IPS-20b (cell line): ENCODE data around the gene RPS14.
"Not testable (repeated sequence)": the region's sequence is repeated elsewhere in the genome, so short reads cannot be mapped to it uniquely, and the experiment has no call there.

Experiments used
- H3K27ac ChIP-seq: one replicate; pipeline ENCODE4 v1.5.1; 2013; ENCODE audit warnings: low read length
- H3K27me3 ChIP-seq: 2 replicates; pipeline ENCODE4 v1.6.1; 2013; ENCODE audit warnings: mild to moderate bottlenecking, low read length, inconsistent platforms; ENCODE audit not compliant: insufficient read depth
- H3K36me3 ChIP-seq: 2 replicates; pipeline ENCODE4 v1.6.1; 2013; ENCODE audit warnings: low read depth, mild to moderate bottlenecking, inconsistent platforms, low read length, moderate library complexity; ENCODE audit not compliant: insufficient read depth
- H3K4me1 ChIP-seq: 2 replicates; pipeline ENCODE4 v1.6.1; 2013; ENCODE audit warnings: mild to moderate bottlenecking, control low read depth, inconsistent platforms, low read length, moderate library complexity; ENCODE audit not compliant: insufficient read depth
- H3K4me3 ChIP-seq: 2 replicates; pipeline ENCODE4 v1.5.1; 2013; ENCODE audit warnings: mild to moderate bottlenecking, low read length, inconsistent platforms
- H3K9ac ChIP-seq: 2 replicates; pipeline ENCODE4 v1.6.1; 2013; ENCODE audit warnings: low read depth, mild to moderate bottlenecking, inconsistent platforms, low read length, moderate library complexity
- H3K9me3 ChIP-seq: 2 replicates; pipeline ENCODE4 v1.6.1; 2013; ENCODE audit warnings: mild to moderate bottlenecking, low read depth, low read length, inconsistent platforms; ENCODE audit not compliant: insufficient read depth

RPS14 gene

DNA sequence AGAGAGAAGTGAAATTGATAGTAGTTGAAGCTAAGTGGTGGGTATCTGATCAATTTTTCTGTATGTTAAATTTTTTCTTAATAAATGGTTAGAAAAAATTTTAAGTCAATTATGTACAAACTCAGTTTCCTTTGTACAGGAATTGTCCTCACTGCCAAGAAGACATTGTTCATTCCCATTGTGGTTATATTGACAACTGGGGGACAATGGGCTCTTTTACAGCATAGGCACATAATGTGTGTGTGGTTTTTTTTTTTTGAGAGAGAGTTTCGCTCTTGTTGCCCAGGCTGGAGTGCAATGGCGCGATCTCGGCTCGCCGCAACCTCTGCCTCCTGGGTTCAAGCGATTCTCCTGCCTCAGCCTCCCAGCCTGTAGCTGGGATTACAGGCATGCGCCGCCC lies 23.4 kb downstream of the RPS14 start:
- H3K9ac ChIP-seq, H3K27me3 ChIP-seq, H3K4me3 ChIP-seq, H3K4me1 ChIP-seq, H3K36me3 ChIP-seq, H3K27ac ChIP-seq, H3K9me3 ChIP-seq: not testable (repeated sequence)

DNA sequence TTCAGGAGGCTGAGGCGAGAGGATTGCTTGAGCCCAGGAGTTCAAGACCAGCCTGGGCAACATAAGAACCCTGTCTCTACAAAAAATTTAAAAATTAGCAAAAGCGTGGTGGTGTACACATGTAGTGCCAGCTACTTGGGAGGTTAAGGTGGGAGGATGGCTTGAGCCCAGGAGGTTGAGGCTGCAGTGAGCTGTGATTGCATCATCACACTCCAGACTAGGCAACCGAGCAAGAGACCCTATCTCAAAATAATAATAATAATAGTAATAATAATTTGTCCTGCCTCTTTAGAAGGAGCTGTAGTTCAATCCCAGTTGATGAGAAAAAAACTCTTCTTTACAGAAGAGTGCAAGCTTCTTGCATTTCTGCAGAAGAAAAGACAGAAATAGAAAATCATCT lies 26.8 kb downstream of the RPS14 start:
- no peaks in the 10 kb centered on the region for H3K36me3 ChIP-seq
- no peak overlapping the region for H3K9ac ChIP-seq
- no peaks in the 10 kb centered on the region for H3K4me1 ChIP-seq
- no peaks in the 10 kb centered on the region for H3K27me3 ChIP-seq
- H3K9me3 ChIP-seq = no peaks in the 10 kb centered on the region
- no peak overlapping the region for H3K4me3 ChIP-seq
- H3K27ac ChIP-seq = no peak overlapping the region

DNA sequence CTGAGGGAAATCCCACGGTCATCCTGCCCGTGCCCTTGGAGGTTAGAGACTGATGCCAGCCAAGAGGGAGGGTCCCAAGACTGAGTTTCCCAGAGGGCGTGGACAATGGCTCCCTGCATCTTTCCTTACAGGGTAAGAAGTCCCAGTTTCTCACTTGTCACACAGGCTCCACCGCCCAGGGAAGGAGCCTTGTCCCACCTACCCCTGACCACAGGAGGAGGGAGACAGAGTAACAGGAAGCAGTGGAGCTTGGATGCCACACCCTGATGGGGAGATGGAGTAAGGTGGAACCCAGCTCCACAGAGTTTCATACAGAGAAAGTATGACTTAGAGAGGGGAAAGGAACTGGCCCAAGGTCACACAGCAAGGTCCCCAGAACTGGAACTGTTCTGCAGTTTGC lies 27.5 kb downstream of the RPS14 start:
- no peaks in the 10 kb centered on the region for H3K27me3 ChIP-seq

DNA sequence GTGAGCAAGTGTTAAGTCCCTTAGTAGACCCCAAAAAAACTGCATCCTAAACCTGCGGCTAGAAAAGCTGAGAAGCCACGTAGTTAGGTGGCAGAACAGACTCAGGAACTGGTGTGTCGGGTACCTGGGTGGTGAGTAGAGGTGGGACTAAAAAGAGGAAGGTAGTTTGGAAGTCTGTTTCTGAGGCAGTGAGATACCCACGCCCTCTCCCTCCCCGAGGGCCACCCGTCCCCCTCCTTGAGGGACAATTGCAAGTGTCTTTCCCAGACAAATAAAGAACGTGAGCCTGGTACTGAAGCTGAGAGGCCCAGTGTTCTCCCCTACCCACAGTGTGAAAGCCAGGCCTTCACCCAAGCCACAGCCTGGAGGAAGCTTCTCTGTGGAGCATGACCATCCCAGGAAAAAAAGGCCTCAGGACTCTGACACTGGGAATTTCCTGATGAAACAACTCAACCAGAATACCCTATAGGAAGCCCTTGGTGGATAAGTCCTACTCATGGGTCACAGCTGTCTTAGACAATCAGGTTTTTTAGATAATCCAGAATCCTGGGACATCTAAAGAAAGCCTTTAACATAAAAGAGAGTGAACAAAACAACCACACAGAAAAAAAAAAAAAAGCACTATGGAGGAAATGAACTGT lies 29.8 kb downstream of the RPS14 start:
- Histone ChIP-seq H3K9ac (no peak overlapping the region), H3K9me3 (no peaks in the 10 kb centered on the region), H3K4me3 (no peak overlapping the region), H3K27me3 (no peaks in the 10 kb centered on the region), H3K4me1 (no peaks in the 10 kb centered on the region), H3K27ac (no peak overlapping the region), H3K36me3 (no peaks in the 10 kb centered on the region)

More for the DNA sequence above, 27.5 kb downstream of the RPS14 start:
- Histone ChIP-seq H3K36me3 (no peaks in the 10 kb centered on the region), H3K4me1 (no peaks in the 10 kb centered on the region), H3K4me3 (no peak overlapping the region), H3K9me3 (no peaks in the 10 kb centered on the region), H3K9ac (no peak overlapping the region), H3K27ac (no peak overlapping the region)

DNA sequence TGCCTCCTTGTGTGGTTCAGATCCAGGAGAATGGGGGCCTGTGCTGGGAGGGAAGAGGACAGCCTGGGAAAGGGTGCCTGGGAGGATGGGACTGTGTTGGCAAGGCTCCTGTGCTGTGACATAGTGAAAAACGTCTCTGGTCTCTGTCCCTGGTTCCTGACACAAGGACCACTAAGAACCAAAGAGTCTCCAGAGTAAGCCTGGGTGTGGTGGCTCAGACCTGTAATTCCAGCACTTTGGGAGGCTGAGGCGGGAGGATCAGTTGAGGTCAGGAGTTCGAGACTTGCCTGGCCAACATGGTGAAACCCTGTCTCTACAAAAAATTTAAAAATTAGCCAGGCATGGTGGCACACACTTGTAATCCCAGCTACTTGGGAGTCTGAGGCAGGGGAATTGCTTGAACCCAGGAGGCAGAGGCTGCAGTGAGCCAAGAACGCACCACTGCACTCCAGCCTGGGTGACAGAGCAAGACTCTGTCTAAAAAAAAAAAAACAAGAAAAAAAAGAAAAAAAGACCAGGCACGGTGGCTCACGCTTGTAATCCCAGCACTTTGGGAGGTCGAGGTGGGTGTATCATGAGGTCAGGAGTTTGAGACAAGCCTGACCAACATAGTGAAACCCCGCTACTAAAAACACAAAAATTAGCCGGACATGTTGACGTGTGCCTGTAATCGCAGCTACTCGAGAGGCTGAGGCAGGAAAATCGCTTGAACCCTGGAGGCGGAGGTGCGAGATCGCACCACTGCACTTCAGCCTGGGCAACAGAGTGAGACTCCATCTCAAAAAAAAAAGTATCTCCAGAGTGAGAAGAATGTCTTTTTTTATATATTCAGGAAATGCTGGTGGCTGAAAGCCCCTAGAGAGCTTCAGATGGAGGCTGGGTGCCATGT lies 35.4 kb downstream of the RPS14 start:
- H3K27ac ChIP-seq, H3K9me3 ChIP-seq, H3K36me3 ChIP-seq, H3K9ac ChIP-seq, H3K27me3 ChIP-seq, H3K4me3 ChIP-seq, H3K4me1 ChIP-seq: not testable (repeated sequence)

DNA sequence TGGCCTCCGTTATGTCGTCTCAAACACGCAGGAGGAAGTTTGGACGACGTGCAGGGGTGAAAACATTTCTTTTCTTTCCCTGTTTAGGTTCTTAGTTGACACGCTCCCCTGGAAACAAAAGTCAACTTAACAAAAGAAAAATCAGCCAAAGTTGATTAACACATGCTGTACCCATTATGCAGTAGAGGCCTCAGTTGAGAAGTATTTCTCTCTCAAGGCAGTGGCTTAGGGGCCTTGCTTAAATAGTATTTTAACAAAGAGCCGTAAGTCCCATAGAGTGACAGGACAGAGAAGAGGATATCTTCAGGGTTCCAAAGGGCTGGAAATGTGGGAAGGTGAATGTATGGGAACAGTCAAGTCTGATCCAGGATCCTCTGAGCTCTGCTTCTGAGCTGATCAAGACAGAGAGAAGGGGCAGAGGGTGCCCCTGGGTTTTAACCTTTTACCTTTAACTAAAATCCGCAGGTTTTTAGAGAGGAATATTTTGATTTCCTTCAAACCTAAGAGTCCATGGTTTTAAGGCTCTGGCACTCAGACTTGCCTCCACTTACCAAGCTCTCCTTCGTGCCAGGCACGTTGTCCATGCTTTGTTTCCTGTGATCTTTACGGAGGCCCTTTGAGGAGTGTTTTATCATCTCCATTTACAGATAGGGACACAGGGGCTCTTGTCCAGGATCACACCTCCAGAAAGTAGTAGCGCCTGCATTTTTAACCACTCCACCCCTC lies 36.2 kb downstream of the RPS14 start:
- Histone ChIP-seq H3K9ac (peak overlapping the region; percentile 49; the same call in 1 of the 2 replicates), H3K36me3 (no peaks in the 10 kb centered on the region), H3K27ac (no peak overlapping the region), H3K9me3 (no peaks in the 10 kb centered on the region), H3K4me3 (peak overlapping the region; percentile 62; the same call in 1 of the 2 replicates), H3K27me3 (no peaks in the 10 kb centered on the region), H3K4me1 (peaks cover 11% of the 10 kb centered on the region; the same call in 1 of the 2 replicates)

DNA sequence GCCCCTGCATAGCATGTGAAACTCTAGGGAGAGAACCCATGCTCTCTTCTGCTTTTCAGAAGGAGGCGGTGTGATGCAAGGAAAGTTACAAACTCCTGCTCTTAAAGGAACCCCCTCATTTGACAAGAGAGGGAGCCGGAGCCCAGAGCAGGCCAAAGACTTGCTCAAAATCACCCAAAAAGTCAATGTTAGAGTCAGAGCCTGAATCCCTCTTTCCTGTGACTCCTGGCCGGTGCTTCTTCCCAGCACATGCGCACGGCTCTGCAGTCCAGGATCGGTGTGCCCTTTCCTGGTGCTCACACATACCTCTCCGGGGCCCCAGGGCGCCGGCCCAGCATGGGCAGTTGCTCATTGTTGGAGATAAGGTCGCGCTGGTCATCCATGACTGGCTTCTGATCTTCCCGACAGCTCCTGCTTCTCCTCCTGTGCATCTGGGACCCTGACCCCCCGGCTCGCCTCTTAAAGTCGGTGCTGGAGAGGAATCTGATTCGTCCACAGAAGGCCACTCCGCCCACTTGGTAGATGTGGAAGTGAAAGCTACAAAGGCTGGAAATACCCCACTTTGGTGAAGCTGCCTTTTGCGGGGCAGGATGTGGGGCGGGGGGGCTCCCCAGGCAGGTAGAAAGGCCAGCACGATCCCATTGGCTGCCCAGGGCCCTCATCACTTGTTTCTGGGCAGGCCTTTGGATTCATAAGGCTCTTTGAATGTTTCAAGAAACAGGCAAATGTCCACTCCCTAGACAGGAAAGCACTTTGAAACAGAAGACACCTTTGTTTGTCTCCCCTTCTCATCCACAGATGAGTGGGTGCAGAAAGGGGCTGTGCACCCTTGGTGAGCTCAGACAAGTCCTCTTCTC lies 37.0 kb downstream of the RPS14 start, which contains the start of gene CD74:
TSS of gene CD74 (minus strand) at position 592 of the 857 bp plus-strand sequence. CDS start at position 431, 161 bp downstream.
- Histone ChIP-seq H3K4me1 (peaks cover 12% of the 10 kb centered on the region; the same call in 1 of the 2 replicates), H3K4me3 (peak within 1 kb of the TSS; percentile 62; the same call in 1 of the 2 replicates), H3K9me3 (no peaks in the 10 kb centered on the region), H3K36me3 (no peaks in the 10 kb centered on the region), H3K27me3 (no peaks in the 10 kb centered on the region), H3K27ac (no peak within 1 kb of the TSS), H3K9ac (peak within 1 kb of the TSS; percentile 49; the same call in 1 of the 2 replicates)

DNA sequence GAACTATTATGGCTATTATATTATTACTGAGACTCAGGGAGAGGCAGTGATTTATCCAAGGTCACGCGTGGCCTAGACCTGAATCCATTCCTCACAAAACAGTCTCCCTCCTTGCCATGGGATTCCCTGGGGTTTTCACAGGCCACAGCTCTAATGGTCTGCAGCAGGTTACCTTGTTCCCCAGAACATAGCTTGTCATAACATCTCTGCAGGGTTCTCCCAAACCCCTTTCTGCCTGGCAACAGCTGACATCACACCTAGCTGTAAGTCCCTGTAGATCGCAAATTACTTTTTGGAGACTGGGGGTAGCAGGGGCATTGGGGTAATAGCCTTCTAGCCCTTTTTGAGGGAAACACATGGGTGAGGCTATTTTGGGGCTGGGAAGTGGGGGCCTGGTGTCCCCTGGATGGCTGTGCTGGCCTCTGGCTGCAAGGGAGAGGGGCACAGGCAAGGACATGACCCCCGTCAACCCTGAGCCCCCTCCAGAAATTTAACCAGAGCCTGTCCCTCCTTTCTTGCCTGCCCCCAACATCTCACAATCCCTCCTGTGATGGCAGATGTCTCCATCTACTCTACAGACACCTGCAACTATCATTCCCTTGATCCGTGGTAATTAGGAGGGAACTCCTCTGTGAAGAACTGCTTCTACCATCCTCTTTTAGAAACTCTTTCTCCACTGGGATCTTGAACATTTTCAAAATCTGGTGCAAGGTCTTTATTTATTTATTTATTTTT lies 38.1 kb downstream of the RPS14 start:
- Histone ChIP-seq H3K4me3 (no peak overlapping the region), H3K4me1 (peaks cover 12% of the 10 kb centered on the region; the same call in 1 of the 2 replicates), H3K9ac (no peak overlapping the region), H3K9me3 (no peaks in the 10 kb centered on the region), H3K36me3 (no peaks in the 10 kb centered on the region), H3K27ac (no peak overlapping the region), H3K27me3 (no peaks in the 10 kb centered on the region)

DNA sequence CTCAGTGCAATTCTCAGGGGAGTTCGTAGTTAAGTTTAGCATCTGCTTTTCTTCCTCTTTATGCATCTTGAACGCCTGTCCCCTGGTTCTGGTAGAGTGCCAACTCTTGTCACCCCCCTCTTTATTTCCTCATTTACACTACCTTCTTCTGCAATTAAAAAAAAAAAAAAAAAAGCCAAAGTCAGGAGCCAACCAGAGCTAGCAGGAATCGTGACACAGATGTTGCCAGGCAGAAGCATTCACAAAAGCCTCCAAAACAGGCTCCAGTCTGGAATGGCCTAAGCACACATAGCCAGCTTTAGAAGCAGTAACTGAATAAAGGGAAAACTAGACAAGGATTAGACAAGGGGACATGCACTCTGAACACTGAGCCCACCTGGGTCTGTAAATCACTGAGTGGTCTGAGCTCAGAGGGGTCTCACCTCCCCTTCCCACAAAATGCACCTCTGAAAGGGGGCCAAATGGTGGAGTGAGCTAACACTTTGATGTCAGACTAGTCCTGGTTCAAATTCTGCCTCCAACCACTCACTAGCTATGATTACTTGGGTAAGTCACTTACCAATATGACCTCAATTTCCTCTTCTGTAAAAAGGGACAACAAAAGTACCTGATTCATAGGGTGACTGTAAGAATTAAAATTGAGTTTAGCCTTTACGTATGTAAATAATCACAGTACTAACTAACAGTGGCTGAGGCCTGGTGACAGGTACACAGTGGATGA lies 38.9 kb downstream of the RPS14 start:
- no peak overlapping the region; the same call in 1 of the 2 replicates for H3K9ac ChIP-seq
- H3K9me3 ChIP-seq = no peaks in the 10 kb centered on the region
- H3K27ac ChIP-seq = no peak overlapping the region
- no peaks in the 10 kb centered on the region for H3K36me3 ChIP-seq
- H3K4me1 ChIP-seq = peaks cover 12% of the 10 kb centered on the region; the same call in 1 of the 2 replicates
- H3K4me3 ChIP-seq = peak overlapping the region; percentile 49; the same call in 1 of the 2 replicates
- no peaks in the 10 kb centered on the region for H3K27me3 ChIP-seq
